H9 (cell line): ENCODE measurements around the gene UNC119. TPM values are rescaled to one million over a fixed set of nuclear protein-coding genes. Genes with fewer than 3 reads are reported as not detected.

ENCODE experiments used
- DNase-seq: peaks from one replicate; pipeline ENCODE4 v3.0.0-alpha.2; 2017
- H2AFZ ChIP-seq: one replicate; pipeline ENCODE4 v1.6.1; 2013; ENCODE audit warnings: mild to moderate bottlenecking, low read length, control low read depth, moderate library complexity
- H2AK5ac ChIP-seq: 2 replicates; pipeline ENCODE4 v1.6.1; 2013; ENCODE audit warnings: low read length, control low read depth, mixed read lengths; ENCODE audit not compliant: insufficient read length
- H2BK120ac ChIP-seq: one replicate; pipeline ENCODE4 v1.6.1; 2013; ENCODE audit warnings: low read depth, mild to moderate bottlenecking, low read length, control low read depth, inconsistent platforms; ENCODE audit not compliant: poor library complexity, severe bottlenecking
- H2BK12ac ChIP-seq: 2 replicates; pipeline ENCODE4 v1.6.1; 2013; ENCODE audit warnings: low read length, control low read depth, mixed read lengths, low read depth; ENCODE audit not compliant: insufficient read length
- H2BK15ac ChIP-seq: 2 replicates; pipeline ENCODE4 v1.6.1; 2013; ENCODE audit warnings: low read depth, low read length, control low read depth
- H2BK20ac ChIP-seq: one replicate; pipeline ENCODE4 v1.6.1; 2013; ENCODE audit warnings: low read depth, mild to moderate bottlenecking, low read length, control low read depth, inconsistent platforms; ENCODE audit not compliant: poor library complexity, severe bottlenecking
- H2BK5ac ChIP-seq: 2 replicates; pipeline ENCODE4 v1.6.1; 2013; ENCODE audit warnings: low read length, control low read depth, mixed read lengths; ENCODE audit not compliant: insufficient read length
- H3K14ac ChIP-seq: 2 replicates; pipeline ENCODE4 v1.6.1; 2013; ENCODE audit warnings: low read length, control low read depth; ENCODE audit not compliant: insufficient read depth
- H3K18ac ChIP-seq: 2 replicates; pipeline ENCODE4 v1.6.1; 2013; ENCODE audit warnings: low read depth, mild to moderate bottlenecking, mixed read lengths, low read length, control low read depth; ENCODE audit not compliant: insufficient read length
- H3K23ac ChIP-seq: 2 replicates; pipeline ENCODE4 v1.6.1; 2013; ENCODE audit warnings: low read length, control low read depth, mixed read lengths, low read depth; ENCODE audit not compliant: insufficient read length
- H3K23me2 ChIP-seq: 2 replicates; pipeline ENCODE4 v1.6.1; 2013; ENCODE audit warnings: low read depth, mild to moderate bottlenecking, mixed read lengths, low read length, control low read depth; ENCODE audit not compliant: insufficient read length, poor library complexity, severe bottlenecking
- H3K27ac ChIP-seq: 2 replicates; pipeline ENCODE4 v1.5.1; 2013; ENCODE audit warnings: low read length, control low read depth, mixed read lengths, low read depth; ENCODE audit not compliant: insufficient read length
- H3K27me3 ChIP-seq: 2 replicates; pipeline ENCODE4 v1.6.1; 2013; ENCODE audit warnings: low read length, control low read depth, inconsistent platforms; ENCODE audit not compliant: insufficient read depth
- H3K4ac ChIP-seq: 2 replicates; pipeline ENCODE4 v1.6.1; 2013; ENCODE audit warnings: low read depth, mild to moderate bottlenecking, control low read depth, inconsistent platforms, low read length, moderate library complexity
- H3K4me1 ChIP-seq: 2 replicates; pipeline ENCODE4 v1.6.1; 2013; ENCODE audit warnings: low read length, control low read depth, inconsistent platforms; ENCODE audit not compliant: insufficient read depth
- H3K4me2 ChIP-seq: 2 replicates; pipeline ENCODE4 v1.6.1; 2013; ENCODE audit warnings: low read length, control low read depth, mixed read lengths; ENCODE audit not compliant: insufficient read length, insufficient read depth
- H3K56ac ChIP-seq: 2 replicates; pipeline ENCODE4 v1.6.1; 2013; ENCODE audit warnings: low read depth, mild to moderate bottlenecking, mixed read lengths, low read length, control low read depth; ENCODE audit not compliant: insufficient read length
- H3K79me1 ChIP-seq: 2 replicates; pipeline ENCODE4 v1.6.1; 2013; ENCODE audit warnings: low read depth, mild to moderate bottlenecking, moderate library complexity, low read length, control low read depth, inconsistent platforms; ENCODE audit not compliant: insufficient read depth, poor library complexity, severe bottlenecking
- H3K79me2 ChIP-seq: 2 replicates; pipeline ENCODE4 v1.6.1; 2013; ENCODE audit warnings: low read length, control low read depth, inconsistent platforms; ENCODE audit not compliant: insufficient read depth
- H3K9ac ChIP-seq: 2 replicates; pipeline ENCODE4 v1.6.1; 2013; ENCODE audit warnings: low read length, control low read depth, mixed read lengths; ENCODE audit not compliant: insufficient read length; ENCODE audit errors: extremely low read depth
- H3K9me3 ChIP-seq: one replicate; pipeline ENCODE4 v1.6.1; 2013; ENCODE audit warnings: low read depth, low read length, inconsistent platforms; ENCODE audit not compliant: control insufficient read depth
- H3T11ph ChIP-seq: one replicate; pipeline ENCODE4 v1.6.1; 2013; ENCODE audit warnings: mild to moderate bottlenecking, low read length, control low read depth, inconsistent platforms
- H4K20me1 ChIP-seq: one replicate; pipeline ENCODE4 v1.6.1; 2013; ENCODE audit not compliant: control insufficient read depth, insufficient read length, insufficient read depth
- H4K5ac ChIP-seq: 2 replicates; pipeline ENCODE4 v1.6.1; 2013; ENCODE audit warnings: low read depth, mild to moderate bottlenecking, mixed read lengths, low read length, control low read depth; ENCODE audit not compliant: insufficient read length
- H4K8ac ChIP-seq: replicated peaks from 2 replicates; pipeline ENCODE4 v1.6.1; 2013; ENCODE audit warnings: low read length, control low read depth, mixed read lengths, low read depth; ENCODE audit not compliant: insufficient read length
- H4K91ac ChIP-seq: 2 replicates; pipeline ENCODE4 v1.6.1; 2013; ENCODE audit warnings: low read depth, mild to moderate bottlenecking, moderate library complexity, mixed read lengths, low read length, control low read depth; ENCODE audit not compliant: insufficient read length
- H3K27ac Mint-ChIP-seq, 3 experiments: 2 replicates in 2 of 3; 3 replicates in 1 of 3; pipeline ENCODE4 v1.8.0; 2020 to 2021; ENCODE audit warnings: mixed read lengths in 3 of 3, mild to moderate bottlenecking in 1 of 3, moderate library complexity in 1 of 3
- H3K27me3 Mint-ChIP-seq: 2 replicates; pipeline ENCODE4 v1.8.0; 2021; ENCODE audit warnings: low read depth, mild to moderate bottlenecking, moderate library complexity, mixed read lengths
- H3K36me3 Mint-ChIP-seq, 3 experiments: 2 replicates in 2 of 3; 3 replicates in 1 of 3; pipeline ENCODE4 v1.8.0; 2020 to 2021; ENCODE audit warnings: low read depth in 3 of 3, mixed read lengths in 3 of 3; ENCODE audit not compliant: insufficient read depth in 1 of 3
- H3K4me1 Mint-ChIP-seq, 2 experiments: 2 replicates each; pipeline ENCODE4 v1.8.0; 2020; ENCODE audit warnings: mixed read lengths in 2 of 2
- H3K4me3 Mint-ChIP-seq, 2 experiments: 2 replicates in 1 of 2; 3 replicates in 1 of 2; pipeline ENCODE4 v1.8.0; 2020 to 2021; ENCODE audit warnings: mild to moderate bottlenecking in 2 of 2, mixed read lengths in 2 of 2, moderate library complexity in 1 of 2
- H3K9me3 Mint-ChIP-seq, 2 experiments: 2 replicates in 1 of 2; 3 replicates in 1 of 2; pipeline ENCODE4 v1.8.0; 2020; ENCODE audit warnings: mild to moderate bottlenecking in 2 of 2, mixed read lengths in 2 of 2, moderate library complexity in 1 of 2
- CTCF ChIP-seq: fragments of 200-600 bp; sonication (generic); conservative IDR thresholded peaks from 3 replicates; pipeline ENCODE4 v1.8.0; 2021; ENCODE audit warnings: antibody characterized with exemption, mild to moderate bottlenecking
- WGBS: extraction: QIAGEN DNeasy Blood & Tissue Kit; methylation state at CpG from one replicate; pipeline ENCODE4 v1.1.7; 2013; ENCODE audit warnings: missing lambda C conversion rate, low lambda C conversion rate, mixed read lengths; ENCODE audit not compliant: insufficient read length; ENCODE audit errors: extremely low coverage; 5-methylcytosine and 5-hydroxymethylcytosine counted together
- total RNA-seq: library from RNA; stranded (reverse); gene quantifications from 2 replicates; pipeline ENCODE4 v1.2.1, GENCODE V29; 2021

UNC119 gene
- total RNA-seq, 1 experiment from 2014 or later = 36.9 TPM

GRCh38 chr17:28547096-28547622 lies 5.3 kb downstream of the UNC119 start:
- no peak overlapping the region for H3K4me2 ChIP-seq
- no peaks in the 10 kb centered on the region for H3K9me3 ChIP-seq
- Mint-ChIP-seq H3K27me3 (peaks cover 4% of the 10 kb centered on the region; the same call in 1 of the 2 replicates), H3K4me1 (peaks cover 35 to 63% of the 10 kb centered on the region in 2 experiments), H3K4me3 (no peak overlapping the region), H3K36me3 (peaks cover 2 to 6% (median 3%) of the 10 kb centered on the region in 3 experiments; a peak in 4 of 7 replicates), H3K27ac (0 out of 7 replicates have a peak overlapping the region, but pooled peaks of 1 of the 3 experiments have one; percentile 75), H3K9me3 (no peaks in the 10 kb centered on the region)
- WGBS = no CpG with 5 or more reads among the region's 14 CpGs
- H2BK20ac ChIP-seq = no peak overlapping the region
- H4K91ac ChIP-seq = no peak overlapping the region
- DNase-seq = no peak
- no peak overlapping the region for H2AK5ac ChIP-seq
- peaks cover 8% of the 10 kb centered on the region; the same call in 1 of the 2 replicates for H3K4me1 ChIP-seq
- no peak overlapping the region for H3K14ac ChIP-seq
- no peak overlapping the region for H2BK5ac ChIP-seq
- no peak overlapping the region for H2BK15ac ChIP-seq
- no peak overlapping the region for H3K18ac ChIP-seq
- H4K8ac ChIP-seq = no peak overlapping the region
- H3K79me1 ChIP-seq = no peaks in the 10 kb centered on the region
- H3K23me2 ChIP-seq = peaks cover 5% of the 10 kb centered on the region
- no peak overlapping the region for H2BK12ac ChIP-seq
- H2BK120ac ChIP-seq = no peak overlapping the region
- H3K27ac ChIP-seq = no peak overlapping the region
- H3K27me3 ChIP-seq = no peaks in the 10 kb centered on the region
- no peak overlapping the region for H2AFZ ChIP-seq
- no peak overlapping the region for H3T11ph ChIP-seq
- no peaks in the 10 kb centered on the region; the same call in 1 of the 2 replicates for H3K79me2 ChIP-seq
- H3K4ac ChIP-seq = no peak overlapping the region
- H4K5ac ChIP-seq = no peak overlapping the region
- H3K9ac ChIP-seq = no peak overlapping the region
- H4K20me1 ChIP-seq = no peaks in the 10 kb centered on the region
- no peak overlapping the region for H3K56ac ChIP-seq
- no peak for TF ChIP-seq CTCF
- no peak overlapping the region for H3K23ac ChIP-seq
